DMS53 treated with DMSO at 0.1 percent for 48 hours (cell line): Measurements from ENCODE around the gene TLN1.

ENCODE experiments used
- DNase-seq: peaks from one replicate; lab custom pipeline; 2025; ENCODE audit not compliant: unreplicated experiment; lab: John Stamatoyannopoulos, UW

TLN1 gene

GRCh38 chr9:35731415-35732184, 395 bp downstream of the TLN1 start:
- DNase-seq = no peak

GRCh38 chr9:35730486-35730854, 1.5 kb downstream of the TLN1 start:
- no peak for DNase-seq

- no peak for DNase-seq
Observed at GRCh38 chr9:35729700-35730485, 2.1 kb downstream of the TLN1 start.

- DNase-seq = no peak
Observed at GRCh38 chr9:35729101-35729500, 2.9 kb downstream of the TLN1 start.

GRCh38 chr9:35728041-35728971, 3.7 kb downstream of the TLN1 start:
- DNase-seq = no peak

- DNase-seq = no peak
Observed at GRCh38 chr9:35727676-35728040, 4.3 kb downstream of the TLN1 start.

- no peak for DNase-seq
Observed at GRCh38 chr9:35726931-35727330, 5.1 kb downstream of the TLN1 start.

- DNase-seq = no peak
Observed at GRCh38 chr9:35725362-35725761, 6.6 kb downstream of the TLN1 start.

- DNase-seq = no peak
Observed at GRCh38 chr9:35723908-35724307, 8.1 kb downstream of the TLN1 start.

GRCh38 chr9:35723426-35723825, 8.6 kb downstream of the TLN1 start:
- no peak for DNase-seq

GRCh38 chr9:35719546-35719945, 12.4 kb downstream of the TLN1 start:
- DNase-seq = no peak

GRCh38 chr9:35718721-35719511, 13.1 kb downstream of the TLN1 start:
- DNase-seq = no peak

GRCh38 chr9:35717132-35717870, 14.7 kb downstream of the TLN1 start:
- no peak for DNase-seq

- no peak for DNase-seq
Observed at GRCh38 chr9:35716230-35716629, 15.8 kb downstream of the TLN1 start.

GRCh38 chr9:35714579-35715252, 17.3 kb downstream of the TLN1 start:
- DNase-seq = no peak

- DNase-seq = no peak
Observed at GRCh38 chr9:35714123-35714522, 17.9 kb downstream of the TLN1 start.

- DNase-seq = no peak
Observed at GRCh38 chr9:35713578-35713977, 18.4 kb downstream of the TLN1 start.

- DNase-seq = no peak
Observed at GRCh38 chr9:35712762-35713400, 19.1 kb downstream of the TLN1 start.
